ENCODE data around the gene POLA1.
A peak's percentile ranks its signal among the peaks of the same experiment; 100 is the strongest.

Gene POLA1

GRCh38 chrX:24692305-24692704 is 1.4 kb upstream of the POLA1 start:
- DNase-seq = no peak

- no peak for DNase-seq
Measured at GRCh38 chrX:24694825-24695224, 1.1 kb downstream of the POLA1 start.

GRCh38 chrX:24696294-24696693 is 2.6 kb downstream of the POLA1 start:
- DNase-seq = no peak

- DNase-seq = no peak
Measured at GRCh38 chrX:24702362-24703184, 8.9 kb downstream of the POLA1 start.

- no peak for DNase-seq
Measured at GRCh38 chrX:24703185-24703494, 9.4 kb downstream of the POLA1 start.

- no peak for DNase-seq
Measured at GRCh38 chrX:24718771-24719170, 25.1 kb downstream of the POLA1 start.

GRCh38 chrX:24720036-24720435 is 26.3 kb downstream of the POLA1 start:
- DNase-seq = no peak

GRCh38 chrX:24728530-24728929 is 34.8 kb downstream of the POLA1 start:
- DNase-seq = no peak

GRCh38 chrX:24732766-24733500 is 39.2 kb downstream of the POLA1 start:
- DNase-seq = peak; percentile 45 to 69

GRCh38 chrX:24741330-24741729 is 47.6 kb downstream of the POLA1 start:
- no peak for DNase-seq

- no peak for DNase-seq
Measured at GRCh38 chrX:24748196-24748595, 54.5 kb downstream of the POLA1 start.

GRCh38 chrX:24759786-24760185 is 66.1 kb downstream of the POLA1 start:
- DNase-seq = no peak

GRCh38 chrX:24760363-24761000 is 66.8 kb downstream of the POLA1 start:
- DNase-seq = no peak

GRCh38 chrX:24761306-24761705 is 67.6 kb downstream of the POLA1 start:
- DNase-seq = no peak

- DNase-seq = no peak
Measured at GRCh38 chrX:24763989-24764388, 70.3 kb downstream of the POLA1 start.

GRCh38 chrX:24767557-24767956 is 73.8 kb downstream of the POLA1 start:
- no peak for DNase-seq

- no peak for DNase-seq
Measured at GRCh38 chrX:24768556-24768955, 74.8 kb downstream of the POLA1 start.

- DNase-seq = no peak
Measured at GRCh38 chrX:24774650-24775049, 80.9 kb downstream of the POLA1 start.

GRCh38 chrX:24775891-24776290 is 82.2 kb downstream of the POLA1 start:
- DNase-seq = no peak

GRCh38 chrX:24777660-24778059 is 83.9 kb downstream of the POLA1 start:
- peak in 1 of 2 donors; percentile 1 for DNase-seq

- DNase-seq = no peak
Measured at GRCh38 chrX:24782011-24782410, 88.3 kb downstream of the POLA1 start.

GRCh38 chrX:24789047-24789446 is 95.3 kb downstream of the POLA1 start:
- DNase-seq = no peak

GRCh38 chrX:24790166-24790565 is 96.4 kb downstream of the POLA1 start:
- no peak for DNase-seq

GRCh38 chrX:24796204-24796603 is 102.5 kb downstream of the POLA1 start:
- DNase-seq = no peak

Data from inflammatory macrophage (primary cell).